Measurements from ENCODE around the gene ADAM10.

GRCh38 chr15:58561321-58561720 lies 188.2 kb downstream of the ADAM10 start:
- TF ChIP-seq CTCF (IDR thresholded peaks at IDR 0.05; ENCODE audit: insufficient read depth, low read length): no peak
- TF ChIP-seq REST (IDR thresholded peaks at IDR 0.05; ENCODE audit: insufficient replicate concordance, low read depth): no peak
- no peak for TF ChIP-seq POLR2AphosphoS5 (IDR thresholded peaks at IDR 0.05; ENCODE audit: low read depth)
- no peak for TF ChIP-seq SPI1 (IDR thresholded peaks at IDR 0.05; ENCODE audit: borderline replicate concordance, low read depth)

Data from HL-60 (cell line).